GM12878 (cell line): ENCODE data around the gene FHL3.

Experiments
- CTCF ChIP-seq, 3 experiments: IDR thresholded peaks in 2 of 3; conservative IDR thresholded peaks in 1 of 3; 2 replicates each; pipeline ENCODE4 v1.5.1; 2011; ENCODE audit warnings: low read depth in 3 of 3, low read length in 3 of 3, mild to moderate bottlenecking in 3 of 3, control low read depth in 2 of 3, moderate library complexity in 2 of 3, inconsistent platforms in 1 of 3, mixed read lengths in 1 of 3; ENCODE audit not compliant: control insufficient read depth in 2 of 3, insufficient read depth in 1 of 3; ENCODE audit errors: extremely low read depth in 1 of 3
- EGR1 ChIP-seq, 2 experiments: IDR thresholded peaks; 1 replicate in 1 of 2; 2 replicates in 1 of 2; pipeline ENCODE4 v1.6.1; 2011 to 2012; ENCODE audit warnings: low read depth in 2 of 2, low read length in 2 of 2, borderline replicate concordance in 1 of 2, mild to moderate bottlenecking in 1 of 2, moderate library complexity in 1 of 2
- NRF1 ChIP-seq: conservative IDR thresholded peaks from 2 replicates; pipeline ENCODE4 v1.6.1; 2011; ENCODE audit warnings: mild to moderate bottlenecking, low read depth, low read length, improper control_type of control experiment
- REST ChIP-seq: IDR thresholded peaks from 2 replicates; pipeline ENCODE4 v1.6.1; 2012; ENCODE audit warnings: mild to moderate bottlenecking, low read depth, low read length
- SIX5 ChIP-seq: IDR thresholded peaks from 2 replicates; pipeline ENCODE4 v1.6.1; 2011; ENCODE audit warnings: mild to moderate bottlenecking, low read depth, low read length, moderate library complexity; ENCODE audit not compliant: severe bottlenecking
- SREBF2 ChIP-seq: IDR thresholded peaks from 2 replicates; pipeline ENCODE4 v1.6.1; 2012; ENCODE audit warnings: mild to moderate bottlenecking, low read length
- TBL1XR1 ChIP-seq: IDR thresholded peaks from 2 replicates; pipeline ENCODE4 v1.6.1; 2012; ENCODE audit warnings: low read depth, low read length, improper control_type of control experiment

GRCh38 chr1:38039331-38040088, 34.2 kb upstream of the FHL3 start:
- TF ChIP-seq EGR1 (IDR thresholded peaks at IDR 0.05; ENCODE audit: borderline replicate concordance in 1 of 2, low read depth in 2 of 2, low read length in 2 of 2): no peak
- TF ChIP-seq TBL1XR1: no peak
- TF ChIP-seq CTCF (IDR thresholded peaks at IDR 0.05 in 2 of 3, conservative IDR thresholded peaks at IDR 0.05 in 1 of 3; ENCODE audit: control insufficient read depth in 2 of 3, extremely low read depth in 1 of 3, insufficient read depth in 1 of 3, low read depth in 3 of 3, low read length in 3 of 3): no peak
- TF ChIP-seq NRF1: no peak
- TF ChIP-seq REST: no peak
- no peak for TF ChIP-seq SREBF2
- no peak for TF ChIP-seq SIX5
